ENCODE results near the gene KRT74. TPM values are rescaled to one million over a fixed set of nuclear protein-coding genes. Genes with fewer than 3 reads are reported as not detected.

Gene KRT74
- total and polyA plus RNA-seq, 12 donors = not detected

DNA sequence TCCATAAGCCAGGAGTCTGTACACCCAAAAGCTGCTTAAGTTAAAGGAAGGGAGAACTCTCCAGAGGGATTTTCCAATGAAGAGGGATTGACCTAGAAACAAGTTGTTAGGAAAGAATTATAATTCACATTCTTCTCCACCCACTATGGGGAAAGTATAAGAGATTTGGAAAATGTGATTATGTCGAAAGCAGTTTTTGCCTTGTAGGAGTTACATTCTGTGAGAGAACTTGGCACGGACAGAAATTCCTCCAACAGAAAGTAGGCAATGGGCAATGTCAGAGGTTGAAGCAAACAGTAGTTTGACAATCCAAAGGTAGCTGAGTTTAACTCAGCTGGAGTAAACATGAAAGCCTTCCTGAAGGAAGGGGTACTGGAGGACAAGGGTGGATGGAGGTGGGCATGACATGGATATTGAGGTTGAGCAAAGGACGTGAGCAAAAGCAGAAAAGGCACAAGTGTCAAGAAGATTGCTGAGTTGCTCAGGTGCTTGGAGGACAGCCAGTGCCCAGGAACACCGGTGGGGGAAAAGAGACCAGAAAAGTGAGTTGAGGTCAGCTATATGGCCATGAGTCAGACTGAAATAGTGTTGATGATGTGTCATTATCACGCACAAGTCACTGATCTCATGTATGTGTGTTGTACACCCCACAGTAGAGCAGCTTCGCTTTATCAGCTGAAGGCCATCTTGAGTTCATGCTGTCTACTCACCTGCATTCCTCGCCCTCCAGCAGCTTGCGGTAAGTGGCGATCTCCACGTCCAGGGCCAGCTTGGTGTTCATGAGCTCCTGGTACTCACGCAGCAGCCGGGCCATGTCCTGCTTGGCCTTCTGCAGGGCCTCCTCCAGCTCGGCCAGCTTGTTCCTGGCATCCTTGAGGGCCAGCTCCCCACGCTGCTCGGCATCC, 57.5 kb downstream of the KRT74 start:
- DNase-seq = peak in 1 of 7 donors; percentile 25
- no peaks in the 10 kb centered on the region for H3K27me3 ChIP-seq
- no peaks in the 10 kb centered on the region for H3K9me3 ChIP-seq (replicated peaks in 1 of 3)
- H3K4me1 ChIP-seq (replicated peaks in 1 of 2) = no peaks in the 10 kb centered on the region
- 85 to 89% (median 88%) methylated on average over 12 to 15 of the region's 15 CpGs for WGBS, 4 donors
- no peak for TF ChIP-seq POLR2A (IDR thresholded peaks at IDR 0.05)
- TF ChIP-seq, protein P1, sequence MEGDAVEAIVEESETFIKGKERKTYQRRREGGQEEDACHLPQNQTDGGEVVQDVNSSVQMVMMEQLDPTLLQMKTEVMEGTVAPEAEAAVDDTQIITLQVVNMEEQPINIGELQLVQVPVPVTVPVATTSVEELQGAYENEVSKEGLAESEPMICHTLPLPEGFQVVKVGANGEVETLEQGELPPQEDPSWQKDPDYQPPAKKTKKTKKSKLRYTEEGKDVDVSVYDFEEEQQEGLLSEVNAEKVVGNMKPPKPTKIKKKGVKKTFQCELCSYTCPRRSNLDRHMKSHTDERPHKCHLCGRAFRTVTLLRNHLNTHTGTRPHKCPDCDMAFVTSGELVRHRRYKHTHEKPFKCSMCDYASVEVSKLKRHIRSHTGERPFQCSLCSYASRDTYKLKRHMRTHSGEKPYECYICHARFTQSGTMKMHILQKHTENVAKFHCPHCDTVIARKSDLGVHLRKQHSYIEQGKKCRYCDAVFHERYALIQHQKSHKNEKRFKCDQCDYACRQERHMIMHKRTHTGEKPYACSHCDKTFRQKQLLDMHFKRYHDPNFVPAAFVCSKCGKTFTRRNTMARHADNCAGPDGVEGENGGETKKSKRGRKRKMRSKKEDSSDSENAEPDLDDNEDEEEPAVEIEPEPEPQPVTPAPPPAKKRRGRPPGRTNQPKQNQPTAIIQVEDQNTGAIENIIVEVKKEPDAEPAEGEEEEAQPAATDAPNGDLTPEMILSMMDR (IDR thresholded peaks at IDR 0.05) = no peak
- H3K36me3 ChIP-seq (replicated peaks in 1 of 2) = no peaks in the 10 kb centered on the region
- intact Hi-C loops (cut with DNase I) = no loop called here
- H3K4me3 ChIP-seq = no peak overlapping the region
- H3K27ac ChIP-seq = no peak overlapping the region

Other genes starting within 250 kb of the KRT74 start
- gene KRT85, start 206.4 kb downstream of the KRT74 start, total RNA-seq = not detected
- not detected for gene KRT85, start 206.4 kb downstream of the KRT74 start, polyA plus RNA-seq
- gene KRT84, start 188.2 kb downstream of the KRT74 start, total RNA-seq = not detected
- not detected for gene KRT84, start 188.2 kb downstream of the KRT74 start, polyA plus RNA-seq
- gene KRT82, start 167.5 kb downstream of the KRT74 start, total RNA-seq = not detected
- gene KRT82, start 167.5 kb downstream of the KRT74 start, polyA plus RNA-seq = not detected
- not detected for gene KRT75, start 139.5 kb downstream of the KRT74 start, total RNA-seq
- not detected for gene KRT75, start 139.5 kb downstream of the KRT74 start, polyA plus RNA-seq
- under 1 TPM in 1 of 9 donors, not detected in 8; 0.25 TPM for gene KRT6B, start 121.7 kb downstream of the KRT74 start, total RNA-seq
- under 1 TPM in 1 of 3 donors, not detected in 2; 0.20 TPM for gene KRT6B, start 121.7 kb downstream of the KRT74 start, polyA plus RNA-seq
- under 1 TPM in 1 of 9 donors, not detected in 8; 0.28 TPM for gene KRT6C, start 100.0 kb downstream of the KRT74 start, total RNA-seq
- gene KRT6C, start 100.0 kb downstream of the KRT74 start, polyA plus RNA-seq = under 1 TPM in 1 of 3 donors, not detected in 2; 0.17 TPM
- 1 to 10 TPM in 1 of 9 donors, under 1 TPM in 1, not detected in 7; 0.28 to 1.1 TPM for gene KRT6A, start 80.6 kb downstream of the KRT74 start, total RNA-seq
- 1 to 10 TPM in 1 of 3 donors, under 1 TPM in 1, not detected in 1; 0.24 to 2.7 TPM for gene KRT6A, start 80.6 kb downstream of the KRT74 start, polyA plus RNA-seq
- gene KRT5, start 53.4 kb downstream of the KRT74 start, total RNA-seq = under 1 TPM in 4 of 9 donors, not detected in 5; 0.11 to 0.88 (median 0.37) TPM
- gene KRT5, start 53.4 kb downstream of the KRT74 start, polyA plus RNA-seq = 1 to 10 TPM in 1 of 3 donors, under 1 TPM in 1, not detected in 1; 0.56 to 4.2 TPM
- gene KRT71, start 20.7 kb downstream of the KRT74 start, total RNA-seq = not detected
- not detected for gene KRT71, start 20.7 kb downstream of the KRT74 start, polyA plus RNA-seq
- under 1 TPM in 1 of 9 donors, not detected in 8; 0.14 TPM for gene KRT72, start 27.6 kb upstream of the KRT74 start, total RNA-seq
- 1 to 10 TPM in 1 of 3 donors, not detected in 2; 2.7 TPM for gene KRT72, start 27.6 kb upstream of the KRT74 start, polyA plus RNA-seq
- under 1 TPM in 1 of 9 donors, not detected in 8; 0.18 TPM for gene KRT73, start 44.7 kb upstream of the KRT74 start, total RNA-seq
- gene KRT73, start 44.7 kb upstream of the KRT74 start, polyA plus RNA-seq = under 1 TPM in 1 of 3 donors, not detected in 2; 0.64 TPM
- not detected for gene KRT2, start 78.4 kb upstream of the KRT74 start, total RNA-seq
- gene KRT2, start 78.4 kb upstream of the KRT74 start, polyA plus RNA-seq = under 1 TPM in 1 of 3 donors, not detected in 2; 0.16 TPM
- under 1 TPM in 2 of 9 donors, not detected in 7; 0.08 to 0.67 TPM for gene KRT1, start 106.6 kb upstream of the KRT74 start, total RNA-seq
- gene KRT1, start 106.6 kb upstream of the KRT74 start, polyA plus RNA-seq = not detected
- gene KRT77, start 129.7 kb upstream of the KRT74 start, total RNA-seq = not detected
- not detected for gene KRT77, start 129.7 kb upstream of the KRT74 start, polyA plus RNA-seq
- not detected for gene KRT76, start 203.5 kb upstream of the KRT74 start, total RNA-seq
- not detected for gene KRT76, start 203.5 kb upstream of the KRT74 start, polyA plus RNA-seq
- gene KRT3, start 222.3 kb upstream of the KRT74 start, total RNA-seq = not detected
- not detected for gene KRT3, start 222.3 kb upstream of the KRT74 start, polyA plus RNA-seq
- gene KRT4, start 240.3 kb upstream of the KRT74 start, total RNA-seq = under 1 TPM in 2 of 9 donors, not detected in 7; 0.06 to 0.18 TPM
- gene KRT4, start 240.3 kb upstream of the KRT74 start, polyA plus RNA-seq = 1 to 10 TPM in 2 of 3 donors, not detected in 1; 1.0 to 6.2 TPM